Stimulated activated CD4-positive, alpha-beta T cell treated with anti-CD3 and anti-CD28 coated beads, Interleukin-2, amount 100 ng/mL, for 24 hours (primary cell): ENCODE results near the gene GLI3.

ENCODE experiments used
- DNase-seq, 2 donors: peaks; one replicate each; pipeline ENCODE4 v3.0.0-alpha.2; 2020

The GLI3 gene

DNA sequence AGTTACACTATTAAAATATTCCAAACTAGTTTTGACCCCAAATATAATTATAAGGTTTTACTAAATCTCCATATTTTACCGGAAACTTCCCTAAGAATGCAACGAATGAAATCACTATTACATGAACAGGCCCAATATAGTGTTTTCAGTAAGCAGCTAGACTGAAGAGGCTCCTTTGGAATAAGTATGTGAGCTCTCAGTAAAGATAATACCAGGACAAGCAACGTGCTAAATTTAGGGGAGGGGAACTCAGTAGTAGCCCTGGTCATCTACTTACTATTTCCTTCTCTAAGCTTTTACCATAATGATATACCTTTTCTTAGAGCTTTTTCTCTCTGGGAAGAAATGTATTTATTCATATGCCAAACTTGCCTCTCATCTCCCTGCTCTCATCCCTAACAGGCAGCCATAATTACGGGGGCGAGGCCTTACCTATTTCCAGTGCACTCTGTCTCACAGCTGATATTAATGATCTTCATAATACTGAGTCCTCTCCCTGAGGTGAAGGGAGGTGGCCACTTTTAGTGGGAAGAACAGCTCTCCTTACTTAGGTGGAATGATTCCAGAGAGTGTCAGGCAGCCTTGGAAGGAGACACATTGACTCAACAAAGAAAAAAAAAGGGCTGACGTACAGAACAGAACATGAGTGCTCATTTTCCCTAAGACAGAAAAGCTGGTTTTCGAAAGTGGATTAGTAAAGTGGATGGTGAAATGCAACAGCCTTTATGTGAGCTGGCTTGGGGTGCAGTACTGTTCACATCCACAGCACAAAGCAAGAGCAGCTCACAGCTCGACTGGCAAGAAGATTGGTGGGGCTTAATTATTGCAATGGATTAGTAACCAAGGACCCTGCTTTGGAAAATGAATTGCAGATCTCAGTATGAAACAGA, 165.4 kb downstream of the GLI3 start:
- DNase-seq, result no peak

DNA sequence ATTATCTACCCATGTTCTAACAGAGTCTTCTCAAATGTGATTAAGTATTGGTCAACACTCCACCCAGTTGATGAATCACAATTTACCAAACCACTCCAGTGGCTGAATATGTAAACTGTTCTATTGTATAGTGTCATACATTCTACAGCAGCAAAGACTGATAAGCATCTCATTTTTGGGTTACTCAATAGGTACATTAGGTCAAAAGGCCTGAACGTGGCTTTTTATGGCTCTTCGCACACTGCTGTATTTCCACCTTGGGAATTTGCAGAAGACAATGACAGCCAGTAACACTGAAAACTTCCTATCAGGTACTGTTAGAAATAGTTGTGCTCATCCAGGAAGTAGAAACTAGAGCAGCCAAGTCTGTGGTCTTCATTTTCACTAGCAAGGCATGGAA, 166.9 kb downstream of the GLI3 start:
- DNase-seq, result no peak

DNA sequence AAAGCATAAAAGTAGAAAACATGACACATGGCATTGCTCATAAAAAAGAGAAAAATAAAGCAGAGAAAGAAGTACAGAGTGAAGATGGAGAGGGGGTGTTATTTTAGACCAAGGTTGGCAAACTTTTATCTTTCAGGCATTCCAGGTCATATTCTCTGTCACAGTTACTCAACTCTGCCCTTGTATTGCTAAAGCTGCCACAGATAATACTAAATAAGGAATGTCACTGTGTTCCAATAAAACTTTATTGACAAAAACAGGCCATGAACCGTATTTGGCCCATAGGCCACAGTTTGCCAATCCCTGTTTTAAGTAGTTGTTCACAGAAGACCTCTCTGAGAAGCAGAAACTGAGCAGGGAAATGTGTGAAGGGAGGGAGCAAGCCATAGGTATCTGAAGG, 167.4 kb downstream of the GLI3 start:
- no peak for DNase-seq

DNA sequence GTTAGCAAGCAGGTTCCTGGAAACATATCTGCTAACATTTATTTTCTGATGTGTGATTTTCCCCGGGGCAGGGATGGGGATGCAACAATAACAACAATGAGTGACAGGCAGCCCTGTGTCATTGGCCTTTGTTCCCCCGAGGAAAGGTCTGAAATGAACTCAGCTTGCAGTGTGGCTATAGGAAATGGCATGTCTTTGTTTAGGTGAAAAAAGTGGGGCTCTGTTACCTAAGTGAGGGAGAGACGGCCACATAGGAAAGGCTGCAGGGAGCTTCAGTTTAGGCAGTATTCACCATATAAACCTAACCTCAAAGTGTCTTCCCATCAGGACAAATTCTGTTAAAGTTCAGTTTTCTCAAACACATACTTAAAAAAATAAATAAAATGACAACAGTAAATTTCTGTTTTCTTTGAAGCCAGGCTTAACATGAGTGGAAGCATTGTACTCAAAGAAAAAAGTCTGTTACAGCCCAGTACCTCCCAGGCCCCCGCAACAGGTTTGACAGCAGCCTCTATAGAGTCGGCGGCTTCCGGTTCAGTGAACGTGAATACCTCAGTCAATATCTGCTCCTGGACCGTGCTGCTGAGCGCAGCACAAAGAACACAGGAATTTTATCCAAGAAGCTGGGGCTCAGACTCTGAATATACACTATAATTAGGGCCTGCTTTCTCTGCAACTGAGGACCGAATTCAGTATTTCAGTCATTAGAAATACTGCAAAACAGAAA, 168.3 kb downstream of the GLI3 start:
- DNase-seq, result no peak

GRCh38 chr7:42065942-42066341, 171.1 kb downstream of the GLI3 start:
- DNase-seq, result no peak

DNA sequence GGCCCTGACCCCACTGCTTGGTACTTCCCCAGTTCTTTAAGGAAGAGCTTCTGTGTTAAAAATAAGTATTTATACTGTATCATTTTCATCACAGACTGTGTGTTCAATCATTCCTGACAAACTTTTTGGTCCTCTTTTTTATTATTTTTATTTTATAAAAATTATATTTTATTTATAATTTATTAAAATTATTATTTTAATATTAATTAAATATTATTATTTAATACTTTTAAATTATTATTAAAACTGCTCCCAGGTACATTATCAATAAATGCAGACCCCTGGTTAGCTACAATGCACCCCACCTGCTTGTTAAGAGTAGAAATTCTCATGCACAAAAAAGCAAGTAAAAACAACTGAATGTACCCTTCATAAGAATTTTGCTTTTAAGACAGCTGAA, 172.0 kb downstream of the GLI3 start:
- DNase-seq, result no peak

DNA sequence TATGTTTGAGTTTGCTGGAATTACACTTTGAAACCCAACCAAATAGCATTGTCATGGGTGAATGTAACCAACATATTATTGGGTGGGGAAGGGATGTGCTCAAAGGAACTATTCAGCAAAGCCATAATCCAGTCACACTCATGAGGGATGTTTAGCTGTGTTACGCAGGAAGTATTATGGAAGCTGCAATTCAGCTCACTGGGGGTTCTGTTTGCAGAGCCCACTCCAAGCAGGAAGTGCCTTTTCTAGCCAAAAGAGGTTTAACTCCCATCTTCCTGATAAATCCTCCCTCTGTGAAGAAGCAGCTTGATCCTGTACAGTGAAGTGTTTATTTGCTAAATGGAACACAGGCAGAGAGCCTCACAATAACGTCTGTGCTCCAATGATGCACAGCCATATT, 172.5 kb downstream of the GLI3 start:
- DNase-seq, result no peak

DNA sequence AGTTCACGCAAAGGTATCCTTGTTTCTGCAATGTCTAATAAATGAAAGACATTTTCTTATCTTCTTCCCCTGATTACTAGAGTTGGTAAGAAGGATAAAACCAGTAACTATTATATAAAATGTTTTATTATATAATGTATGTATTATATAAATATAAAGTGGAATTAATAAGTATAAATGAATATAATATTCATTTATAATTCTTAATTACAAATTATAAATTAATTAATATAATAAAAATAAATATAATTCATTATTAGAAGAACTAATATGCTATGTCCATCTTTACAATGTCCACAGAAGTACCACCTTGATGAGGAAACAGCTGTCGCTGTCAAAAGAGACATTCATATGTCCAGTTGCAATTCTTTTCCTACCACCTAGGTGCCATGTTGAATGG, 177.7 kb downstream of the GLI3 start:
- DNase-seq, result no peak

DNA sequence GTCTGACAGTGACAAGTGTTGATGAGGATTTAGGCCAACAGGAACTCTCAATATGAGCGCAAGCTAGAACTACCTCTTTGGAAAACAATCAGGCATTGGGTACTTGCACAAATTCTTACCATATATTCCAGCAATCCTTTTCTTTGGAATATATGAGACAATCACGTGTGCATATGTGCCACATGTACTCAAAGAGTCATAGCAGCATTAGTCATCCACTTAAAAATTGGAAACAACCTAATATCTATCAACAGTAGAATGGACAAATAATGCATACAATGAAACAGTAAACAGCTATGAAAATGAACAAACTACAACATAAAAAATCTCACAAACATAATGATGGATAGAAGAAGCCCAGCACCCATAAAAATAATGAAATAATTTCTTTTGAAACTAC, 179.7 kb downstream of the GLI3 start:
- no peak for DNase-seq

DNA sequence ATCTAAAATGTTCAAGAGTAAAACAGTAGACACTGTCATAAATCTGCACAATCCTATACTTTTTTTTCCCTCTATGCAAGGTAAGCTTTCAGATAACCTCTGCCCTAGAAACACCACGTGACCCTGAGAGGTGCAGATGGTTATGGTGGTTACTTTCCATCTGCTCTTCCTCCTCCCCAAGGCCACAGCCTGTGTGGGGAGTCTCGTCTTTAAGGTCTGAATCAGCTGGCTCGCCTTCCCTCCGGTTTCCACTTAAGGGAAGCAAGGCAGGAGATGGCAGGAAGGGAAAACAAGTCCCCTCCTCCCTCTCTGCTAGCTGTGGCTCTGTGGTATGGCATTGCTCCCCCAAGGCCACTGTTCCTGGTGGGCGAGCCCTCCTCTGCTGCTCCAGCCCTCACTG, 181.8 kb downstream of the GLI3 start:
- no peak for DNase-seq

DNA sequence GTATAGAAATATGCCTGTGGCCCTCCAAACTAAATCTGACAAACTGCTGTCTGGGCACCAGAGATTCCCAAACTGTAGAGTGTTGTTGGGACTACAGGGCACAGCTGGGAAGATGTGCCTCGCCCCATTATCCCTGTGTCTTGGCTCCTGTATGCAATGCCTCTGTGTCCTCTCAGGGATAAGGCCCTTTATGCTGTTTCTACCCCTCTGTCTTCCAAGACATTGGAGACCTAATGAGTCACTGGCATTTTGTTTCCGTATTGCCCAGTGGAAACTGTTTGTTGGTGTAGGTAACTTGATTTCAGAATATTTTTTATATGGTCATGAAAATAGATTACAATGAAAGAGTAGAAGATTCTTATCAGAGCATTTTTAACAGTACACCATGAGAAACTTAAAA, 183.2 kb downstream of the GLI3 start:
- no peak for DNase-seq

DNA sequence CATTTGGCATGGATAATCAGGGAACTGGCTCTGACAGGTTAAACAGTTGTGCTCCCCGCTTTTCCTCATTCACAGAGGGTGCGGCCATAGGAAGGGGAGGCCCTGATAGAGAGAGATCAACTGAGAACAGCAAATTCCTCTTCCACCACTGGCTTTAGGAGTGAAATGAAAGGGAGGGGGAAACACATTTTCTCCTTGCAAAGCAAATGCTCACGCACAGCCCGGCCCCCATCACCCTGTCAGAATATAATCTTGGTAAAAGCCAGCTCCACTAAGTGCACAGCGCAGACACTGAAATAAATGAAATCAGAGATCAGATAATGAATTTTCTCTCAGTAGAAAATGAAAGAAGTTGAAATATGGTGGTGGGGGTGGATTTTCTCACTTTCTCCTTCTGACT, 187.2 kb downstream of the GLI3 start:
- DNase-seq, result no peak

GRCh38 chr7:42046483-42046882, 190.5 kb downstream of the GLI3 start:
- DNase-seq, result no peak

- no peak for DNase-seq
Measured at GRCh38 chr7:42045961-42046360, 191.0 kb downstream of the GLI3 start.

DNA sequence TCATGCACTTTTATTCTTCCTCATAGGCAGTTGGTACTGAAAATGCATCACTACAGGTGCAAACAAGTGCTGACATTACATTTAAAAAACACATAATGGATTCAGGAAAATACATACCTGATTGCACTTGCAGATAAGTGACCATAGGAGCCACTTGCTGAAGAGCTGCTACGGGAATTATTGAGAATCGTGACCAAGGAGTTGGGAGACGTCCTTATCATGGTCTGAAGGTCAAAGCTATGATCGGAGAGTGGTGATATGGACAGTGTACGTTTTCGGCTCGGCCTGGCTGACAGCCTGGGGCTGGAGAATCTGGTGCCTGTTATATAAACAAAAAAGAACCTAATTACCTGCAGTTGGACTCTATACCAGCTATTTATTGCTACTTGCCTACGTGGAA, 197.1 kb downstream of the GLI3 start:
- no peak for DNase-seq

- DNase-seq, result no peak
Measured at GRCh38 chr7:42035210-42035609, 201.8 kb downstream of the GLI3 start.

DNA sequence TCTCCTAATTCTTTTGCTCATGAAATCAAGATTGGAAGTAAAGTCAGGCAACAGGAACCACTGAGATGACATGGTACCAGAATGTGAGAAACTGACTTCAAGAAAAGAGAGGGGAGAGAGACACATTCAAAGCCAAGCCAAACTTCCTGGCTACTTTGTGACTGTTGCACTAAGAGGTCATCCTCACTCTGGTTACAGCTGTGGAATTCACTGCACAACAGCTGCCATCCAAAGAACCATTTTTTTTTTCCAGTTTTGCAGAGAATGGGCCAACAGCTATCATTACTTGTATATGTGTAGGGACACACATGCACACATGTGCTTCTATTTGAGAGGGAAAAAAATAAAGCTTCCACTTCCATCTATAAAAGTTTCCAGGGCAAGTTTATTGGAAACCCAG, 203.5 kb downstream of the GLI3 start:
- DNase-seq, result no peak

- no peak for DNase-seq
Measured at GRCh38 chr7:42029405-42029804, 207.6 kb downstream of the GLI3 start.

DNA sequence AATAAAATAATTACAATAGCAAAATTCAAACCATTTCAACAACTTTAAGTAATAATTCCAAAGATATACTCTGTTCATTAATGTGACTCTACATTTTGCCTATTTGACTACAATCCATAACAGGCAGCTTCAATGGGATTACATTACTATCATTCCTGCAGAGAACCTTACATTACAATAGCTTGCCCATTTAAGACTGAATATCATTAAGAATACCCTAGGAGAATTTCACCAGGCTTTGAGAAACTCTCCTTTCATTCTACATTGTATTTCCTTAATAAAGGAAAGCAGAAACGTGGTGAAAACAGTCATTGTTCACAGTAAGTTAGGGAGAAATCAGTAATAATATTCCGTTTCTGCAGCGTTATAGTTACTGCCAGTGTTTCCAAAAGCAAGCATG, 209.5 kb downstream of the GLI3 start:
- no peak for DNase-seq

- DNase-seq, result no peak
Measured at GRCh38 chr7:42026622-42027197, 210.3 kb downstream of the GLI3 start.

DNA sequence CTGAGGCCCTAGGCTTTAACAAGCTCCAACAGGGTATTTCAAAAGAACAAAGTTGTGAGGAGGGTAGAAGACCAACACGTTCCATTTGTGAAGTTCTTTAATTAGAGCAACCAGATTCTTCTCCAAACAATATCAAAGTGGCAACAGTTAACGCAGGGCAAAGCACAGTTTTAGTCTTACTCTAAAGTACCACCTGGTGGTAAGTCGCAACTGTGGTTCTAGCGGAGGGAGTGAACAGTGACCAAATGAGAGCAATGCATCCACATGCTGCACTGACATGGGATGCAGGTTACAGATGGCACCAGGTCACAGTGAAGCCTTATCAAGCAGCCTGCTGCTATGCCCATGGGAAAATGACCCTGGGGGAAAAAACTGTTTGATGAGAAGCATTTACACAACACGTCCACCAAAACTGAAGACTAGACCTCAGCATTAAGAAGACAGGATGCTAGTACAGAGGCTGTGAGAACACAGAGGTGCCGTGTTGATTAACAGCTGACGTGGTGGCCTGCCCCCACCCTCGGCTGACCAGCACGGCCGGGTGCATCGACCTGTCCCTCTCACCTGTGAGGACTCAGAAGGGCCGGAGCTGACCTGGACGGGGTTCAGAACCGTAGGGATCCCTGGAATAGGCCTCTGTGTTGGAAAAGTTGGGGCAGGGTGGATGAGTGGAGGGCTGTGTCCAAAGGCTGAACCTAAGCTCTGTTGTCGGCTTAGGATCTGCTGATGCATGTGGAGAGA, 211.2 kb downstream of the GLI3 start:
- DNase-seq, result no peak

DNA sequence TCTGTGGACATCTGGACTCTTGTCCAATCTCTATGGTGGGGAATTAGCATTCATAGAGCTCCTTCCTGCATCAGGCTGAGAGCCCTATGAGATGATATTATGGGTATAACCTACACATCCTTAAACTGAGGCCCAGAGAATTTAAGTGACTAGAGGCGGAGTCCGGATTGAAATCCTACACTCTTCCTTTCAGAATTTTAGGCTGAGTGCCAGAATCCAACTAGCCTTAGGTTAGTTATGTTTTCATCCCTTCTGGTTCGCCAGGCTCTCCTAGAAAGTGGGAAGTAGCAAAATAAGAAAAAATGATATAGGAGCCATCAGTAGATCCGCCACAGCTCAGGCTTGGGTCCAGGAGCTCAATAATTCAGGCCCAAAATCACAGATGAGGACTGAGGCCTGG, 212.5 kb downstream of the GLI3 start:
- DNase-seq, result no peak

DNA sequence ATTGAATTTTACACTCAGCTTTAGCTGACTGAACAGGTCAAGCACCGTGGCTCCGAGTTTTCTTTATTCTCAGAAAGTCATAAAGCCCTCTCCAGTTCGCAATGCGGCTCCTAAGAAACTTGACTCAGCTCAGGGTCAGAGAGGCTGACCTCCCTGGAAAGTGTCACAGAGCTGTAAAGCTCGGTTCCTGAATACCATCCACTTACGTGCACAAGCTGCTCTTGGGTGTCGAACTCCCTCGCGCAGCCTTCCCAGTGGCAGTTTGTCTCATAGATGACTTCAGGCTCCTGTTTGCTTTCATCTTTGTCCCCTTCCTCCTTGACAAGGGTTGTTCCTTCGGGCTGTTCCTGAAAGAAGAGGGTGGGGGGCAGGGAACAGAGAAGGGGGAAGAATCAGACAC, 213.7 kb downstream of the GLI3 start:
- no peak for DNase-seq
